GM21723 (cell line): ENCODE measurements around the gene HOTAIR.

Experiments used
- ATAC-seq: cut with Tn5 transposase; IDR thresholded peaks from one replicate; pipeline ENCODE4 v1.9.1; 2021; ENCODE audit warnings: mild to moderate bottlenecking, moderate library complexity; ENCODE audit not compliant: unreplicated experiment

HOTAIR gene

GRCh38 chr12:53976172-53976822 is 1.5 kb upstream of the HOTAIR start:
- no peak for ATAC-seq

GRCh38 chr12:53975479-53976152 is 862 bp upstream of the HOTAIR start:
- ATAC-seq: no peak

DNA sequence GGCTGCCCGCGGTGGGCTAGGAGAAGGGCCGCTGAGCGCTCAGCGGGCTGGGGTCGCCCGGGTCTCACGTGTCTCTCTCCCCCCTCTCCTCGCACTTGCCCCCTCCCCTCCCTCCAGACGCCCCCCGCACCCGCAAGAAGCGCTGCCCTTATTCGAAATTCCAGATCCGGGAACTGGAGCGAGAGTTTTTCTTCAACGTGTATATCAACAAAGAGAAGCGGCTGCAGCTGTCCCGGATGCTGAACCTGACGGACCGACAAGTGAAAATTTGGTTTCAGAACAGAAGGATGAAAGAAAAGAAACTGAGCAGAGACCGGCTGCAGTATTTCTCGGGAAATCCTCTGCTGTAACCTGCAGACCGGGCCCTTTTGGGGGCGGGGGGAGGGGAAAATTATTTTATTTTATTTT is 314 bp upstream of the HOTAIR start:
- ATAC-seq: no peak

- no peak for ATAC-seq
Observed at GRCh38 chr12:53973236-53974042, 1.3 kb downstream of the HOTAIR start.

GRCh38 chr12:53972722-53973235 is 2.0 kb downstream of the HOTAIR start, which contains the start of gene HOXC11:
Gene HOXC11, plus strand, starts transcription at chr12:53973126. Its CDS starts 116 bp downstream, at chr12:53973242.
- ATAC-seq: no peak

GRCh38 chr12:53972152-53972702 is 2.5 kb downstream of the HOTAIR start:
- ATAC-seq: no peak

GRCh38 chr12:53971686-53972085 is 3.1 kb downstream of the HOTAIR start:
- ATAC-seq: no peak

- no peak for ATAC-seq
Observed at GRCh38 chr12:53971129-53971528, 3.6 kb downstream of the HOTAIR start.

DNA sequence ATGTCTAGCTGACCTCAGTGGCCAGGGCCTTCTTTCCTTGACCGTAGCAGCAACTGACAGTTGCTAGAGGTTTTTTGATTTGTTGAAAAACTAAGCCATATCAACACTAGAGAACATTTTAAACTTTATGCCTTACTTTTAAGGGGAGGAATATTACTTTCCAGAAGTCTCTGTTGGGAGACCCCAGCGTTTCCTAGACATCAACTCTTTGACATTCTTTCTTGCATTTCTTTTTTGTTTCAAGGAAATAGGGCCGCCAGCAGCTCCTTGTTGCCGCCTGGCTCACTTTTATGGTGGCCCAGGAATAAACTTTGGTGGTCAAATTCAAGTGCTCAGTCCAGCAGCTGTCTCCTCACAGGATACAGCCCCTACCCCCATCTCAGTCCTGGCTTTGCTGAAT is 4.3 kb downstream of the HOTAIR start:
- ATAC-seq: no peak

GRCh38 chr12:53969588-53970259 is 5.0 kb downstream of the HOTAIR start:
- ATAC-seq: no peak

DNA sequence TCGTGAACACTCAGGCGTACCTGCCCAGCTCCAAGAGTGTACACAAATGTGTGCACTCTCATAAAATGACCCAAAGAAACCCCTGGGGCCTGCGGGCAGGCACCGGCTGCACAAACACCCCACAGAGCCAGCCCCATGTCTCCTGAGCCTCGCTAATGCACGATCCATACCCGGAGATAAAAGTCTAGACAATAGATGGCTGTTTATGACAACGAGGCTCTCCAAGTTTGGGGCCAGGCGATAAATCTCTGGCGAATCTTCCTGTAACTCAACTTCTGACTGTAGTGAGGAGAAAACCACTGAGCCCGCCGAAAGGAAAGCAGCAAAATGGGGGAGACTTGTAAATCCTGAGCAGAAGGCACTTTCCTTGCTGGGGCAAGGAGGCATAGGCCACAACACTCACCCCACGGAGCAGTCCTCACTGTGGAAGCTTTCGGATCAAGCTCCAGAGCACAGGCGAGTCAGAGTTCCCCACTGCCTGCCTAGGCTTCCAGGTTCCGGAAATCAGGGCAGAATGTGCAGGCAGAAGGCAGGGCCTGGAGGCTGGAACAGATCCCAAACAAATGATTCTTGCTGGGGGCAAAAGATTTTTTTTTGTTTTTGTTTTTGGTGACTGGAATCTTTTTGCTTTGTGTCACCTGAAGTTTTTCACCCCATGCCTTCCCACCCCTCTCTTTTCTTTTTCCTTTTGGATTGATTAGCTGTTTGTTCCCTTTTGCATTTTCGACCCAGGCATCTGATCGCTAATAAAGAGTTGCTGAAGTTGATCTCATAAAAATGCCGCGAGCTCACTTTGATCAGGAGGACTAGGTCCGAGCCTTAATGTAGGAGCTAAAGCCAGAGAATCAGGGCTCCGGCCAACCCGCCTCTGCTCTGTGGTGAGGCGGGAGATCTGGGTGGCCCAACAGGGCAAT is 6.3 kb downstream of the HOTAIR start:
- ATAC-seq: no peak

DNA sequence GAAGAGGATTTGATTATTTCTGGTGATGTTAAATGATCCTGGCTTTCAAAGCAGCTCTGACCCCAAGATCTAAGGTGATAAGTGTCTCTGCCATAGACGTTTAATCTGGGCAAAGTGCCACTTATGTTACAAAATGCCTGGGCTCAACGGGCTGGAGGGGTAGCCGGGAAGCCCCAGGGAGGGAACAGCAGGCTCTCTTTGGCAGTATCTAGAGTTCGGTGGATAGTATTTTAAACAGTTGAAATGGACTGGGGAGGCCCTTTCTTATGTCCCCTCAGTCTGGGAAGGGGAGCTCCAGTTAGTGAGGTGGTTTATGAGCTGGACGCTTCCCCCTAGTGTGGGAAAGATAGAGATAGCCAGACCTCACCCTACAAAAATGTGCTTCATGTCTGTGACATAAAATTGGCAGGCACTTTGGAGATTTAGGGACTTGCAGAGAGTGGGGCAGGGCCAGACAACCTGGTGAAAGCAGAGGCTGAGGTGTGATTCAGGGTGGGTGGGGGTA is 7.3 kb downstream of the HOTAIR start:
- ATAC-seq: no peak

- no peak for ATAC-seq
Observed at GRCh38 chr12:53966385-53967133, 8.2 kb downstream of the HOTAIR start.

DNA sequence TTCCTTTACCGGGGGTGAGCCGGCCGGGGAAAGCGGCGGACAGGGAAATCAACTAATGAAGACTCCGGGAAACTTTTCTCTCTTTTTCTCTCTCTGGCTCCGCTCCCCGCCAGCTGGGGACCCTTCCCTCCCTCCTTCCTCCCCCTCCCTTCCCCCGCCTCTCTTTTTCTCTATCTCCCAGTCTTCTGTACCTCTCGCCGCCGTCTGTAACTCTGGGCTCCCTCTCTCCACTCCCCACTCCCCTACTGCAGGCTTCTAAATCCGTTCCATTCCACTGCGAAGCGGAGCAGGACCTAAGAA is 8.7 kb downstream of the HOTAIR start:
- no peak for ATAC-seq

GRCh38 chr12:53965281-53966084 is 9.3 kb downstream of the HOTAIR start:
- no peak for ATAC-seq

- ATAC-seq: no peak
Observed at GRCh38 chr12:53964315-53964713, 10.4 kb downstream of the HOTAIR start.

- ATAC-seq: no peak
Observed at GRCh38 chr12:53963434-53964314, 11.1 kb downstream of the HOTAIR start.
